Breast epithelium (tissue), 3 donors: ENCODE results near the gene SYNGR3.

Experiments
- CTCF ChIP-seq, 3 donors: fragments of 450-650 bp; IDR thresholded peaks; one replicate each; pipeline ENCODE4 v1.5.1; 2016 to 2017; ENCODE audit warnings: antibody characterized with exemption in 3 of 3, mild to moderate bottlenecking in 3 of 3, moderate library complexity in 3 of 3
- POLR2A ChIP-seq: fragments of 450-650 bp; IDR thresholded peaks from one replicate; pipeline ENCODE4 v1.6.1; 2016; ENCODE audit warnings: antibody characterized with exemption, mild to moderate bottlenecking, moderate library complexity
- POLR2AphosphoS5 ChIP-seq, 3 donors: sonication (generic); formaldehyde crosslinking; IDR thresholded peaks; one replicate each; pipeline ENCODE4 v1.6.1; 2017; ENCODE audit warnings: antibody characterized with exemption in 3 of 3

GRCh38 chr16:1990351-1991134, 773 bp downstream of the SYNGR3 start:
- TF ChIP-seq CTCF (IDR thresholded peaks at IDR 0.05) (no peak), POLR2A (no peak), POLR2AphosphoS5 (IDR thresholded peaks at IDR 0.05) (no peak)
